Bronchial epithelial cell (primary cell): ENCODE measurements around the gene UHRF2. TPM values are rescaled to one million over a fixed set of nuclear protein-coding genes. Genes with fewer than 3 reads are reported as not detected.
A peak's percentile ranks its signal among the peaks of the same experiment; 100 is the strongest.
"Not testable (repeated sequence)": the region's sequence is repeated elsewhere in the genome, so short reads cannot be mapped to it uniquely, and the experiment has no call there.

Experiments
- DNase-seq: peaks from one replicate; pipeline ENCODE4 v3.0.0-alpha.2; 2010; ENCODE audit warnings: low read depth
- FAIRE-seq: peaks from 2 replicates; lab custom pipeline; 2011; peaks lifted over from hg19 to GRCh38; lab: Jason Lieb, UNC
- H3K27me3 ChIP-seq: 2 replicates; pipeline ENCODE4 v1.5.1; 2011; ENCODE audit warnings: low read length; ENCODE audit not compliant: control insufficient read depth, insufficient read depth
- H3K36me3 ChIP-seq: 2 replicates; pipeline ENCODE4 v1.5.1; 2011; ENCODE audit warnings: low read length; ENCODE audit not compliant: control insufficient read depth, insufficient read depth
- H3K4me3 ChIP-seq: 2 replicates; pipeline ENCODE4 v1.5.1; 2011; ENCODE audit warnings: mild to moderate bottlenecking, low read depth, low read length, control low read depth
- total RNA-seq: library from RNA; depleted of rRNA; stranded (reverse); fragments of >200 nt; gene quantifications from 2 replicates; pipeline ENCODE4 v1.2.1, GENCODE V29; 2014
- TF ChIP-seq, protein P1 (sequence below): IDR thresholded peaks from 2 replicates; pipeline ENCODE4 v1.5.1; 2011; ENCODE audit warnings: mild to moderate bottlenecking, moderate library complexity, low read length, control low read depth, inconsistent platforms; ENCODE audit not compliant: insufficient read depth, severe bottlenecking

The UHRF2 gene, protein sequence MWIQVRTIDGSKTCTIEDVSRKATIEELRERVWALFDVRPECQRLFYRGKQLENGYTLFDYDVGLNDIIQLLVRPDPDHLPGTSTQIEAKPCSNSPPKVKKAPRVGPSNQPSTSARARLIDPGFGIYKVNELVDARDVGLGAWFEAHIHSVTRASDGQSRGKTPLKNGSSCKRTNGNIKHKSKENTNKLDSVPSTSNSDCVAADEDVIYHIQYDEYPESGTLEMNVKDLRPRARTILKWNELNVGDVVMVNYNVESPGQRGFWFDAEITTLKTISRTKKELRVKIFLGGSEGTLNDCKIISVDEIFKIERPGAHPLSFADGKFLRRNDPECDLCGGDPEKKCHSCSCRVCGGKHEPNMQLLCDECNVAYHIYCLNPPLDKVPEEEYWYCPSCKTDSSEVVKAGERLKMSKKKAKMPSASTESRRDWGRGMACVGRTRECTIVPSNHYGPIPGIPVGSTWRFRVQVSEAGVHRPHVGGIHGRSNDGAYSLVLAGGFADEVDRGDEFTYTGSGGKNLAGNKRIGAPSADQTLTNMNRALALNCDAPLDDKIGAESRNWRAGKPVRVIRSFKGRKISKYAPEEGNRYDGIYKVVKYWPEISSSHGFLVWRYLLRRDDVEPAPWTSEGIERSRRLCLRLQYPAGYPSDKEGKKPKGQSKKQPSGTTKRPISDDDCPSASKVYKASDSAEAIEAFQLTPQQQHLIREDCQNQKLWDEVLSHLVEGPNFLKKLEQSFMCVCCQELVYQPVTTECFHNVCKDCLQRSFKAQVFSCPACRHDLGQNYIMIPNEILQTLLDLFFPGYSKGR
- total RNA-seq = 40.2 and 49.5 TPM in 2 replicates

DNA sequence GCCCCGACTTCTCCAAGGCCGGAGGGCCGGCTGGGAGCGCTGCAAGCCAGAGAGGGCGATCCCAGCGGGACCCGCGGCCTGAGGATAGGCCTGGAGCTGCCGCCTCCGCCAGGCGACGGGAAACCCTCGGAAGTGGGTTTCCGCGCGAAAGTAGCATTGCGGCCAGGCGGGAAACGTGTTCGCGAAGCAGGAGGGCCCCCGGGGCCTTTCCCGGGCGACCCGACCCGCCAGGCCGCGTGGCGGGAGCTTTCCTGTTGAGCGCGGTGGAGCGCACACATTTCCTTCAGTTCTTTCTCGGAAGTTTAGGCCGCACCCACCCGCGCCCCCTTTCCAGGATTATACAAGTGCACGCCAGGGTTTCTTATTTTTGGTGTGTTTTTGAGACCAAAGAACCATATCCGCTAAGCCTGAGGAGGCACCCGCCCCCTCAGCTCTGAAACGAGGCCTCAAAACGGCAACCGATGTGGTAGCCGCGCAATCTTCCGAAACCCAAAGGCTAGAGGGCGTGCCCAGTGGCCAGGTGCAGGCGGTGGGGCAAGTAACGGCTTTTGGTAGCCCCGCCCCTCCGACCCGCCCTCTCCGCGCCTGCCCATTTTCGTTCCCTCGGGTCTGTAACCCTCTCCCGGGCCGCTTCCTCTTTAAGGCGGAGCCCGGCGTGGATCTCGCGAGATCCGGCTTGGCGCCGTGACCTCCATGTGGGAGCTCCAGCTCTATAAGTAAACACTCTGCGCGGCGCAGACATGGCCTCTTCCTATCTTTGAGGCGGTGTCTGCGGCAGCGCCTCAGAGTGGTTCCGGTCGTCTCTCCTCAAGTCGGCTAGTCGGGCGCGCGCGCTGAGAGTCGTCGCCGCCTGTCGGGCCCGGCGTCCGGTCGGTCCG, at the start of gene UHRF2:
UHRF2 (plus strand) TSS at position 713 of the 878 bp plus-strand sequence. CDS start 292 bp downstream, outside the sequence.
- TF ChIP-seq, protein P1, sequence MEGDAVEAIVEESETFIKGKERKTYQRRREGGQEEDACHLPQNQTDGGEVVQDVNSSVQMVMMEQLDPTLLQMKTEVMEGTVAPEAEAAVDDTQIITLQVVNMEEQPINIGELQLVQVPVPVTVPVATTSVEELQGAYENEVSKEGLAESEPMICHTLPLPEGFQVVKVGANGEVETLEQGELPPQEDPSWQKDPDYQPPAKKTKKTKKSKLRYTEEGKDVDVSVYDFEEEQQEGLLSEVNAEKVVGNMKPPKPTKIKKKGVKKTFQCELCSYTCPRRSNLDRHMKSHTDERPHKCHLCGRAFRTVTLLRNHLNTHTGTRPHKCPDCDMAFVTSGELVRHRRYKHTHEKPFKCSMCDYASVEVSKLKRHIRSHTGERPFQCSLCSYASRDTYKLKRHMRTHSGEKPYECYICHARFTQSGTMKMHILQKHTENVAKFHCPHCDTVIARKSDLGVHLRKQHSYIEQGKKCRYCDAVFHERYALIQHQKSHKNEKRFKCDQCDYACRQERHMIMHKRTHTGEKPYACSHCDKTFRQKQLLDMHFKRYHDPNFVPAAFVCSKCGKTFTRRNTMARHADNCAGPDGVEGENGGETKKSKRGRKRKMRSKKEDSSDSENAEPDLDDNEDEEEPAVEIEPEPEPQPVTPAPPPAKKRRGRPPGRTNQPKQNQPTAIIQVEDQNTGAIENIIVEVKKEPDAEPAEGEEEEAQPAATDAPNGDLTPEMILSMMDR = no peak
- Histone ChIP-seq H3K4me3 (peak within 1 kb of the TSS; percentile 89), H3K27me3 (no peaks in the 10 kb centered on the region), H3K36me3 (peaks cover 2% of the 10 kb centered on the region)
- no peak for FAIRE-seq
- peak; percentile 94 for DNase-seq

GRCh38 chr9:6367128-6367890, 45.7 kb upstream of the UHRF2 start:
- Histone ChIP-seq H3K36me3 (no peaks in the 10 kb centered on the region), H3K4me3 (no peak overlapping the region), H3K27me3 (no peaks in the 10 kb centered on the region)
- DNase-seq (no peak), FAIRE-seq (no peak)
- TF ChIP-seq, protein P1 = no peak

DNA sequence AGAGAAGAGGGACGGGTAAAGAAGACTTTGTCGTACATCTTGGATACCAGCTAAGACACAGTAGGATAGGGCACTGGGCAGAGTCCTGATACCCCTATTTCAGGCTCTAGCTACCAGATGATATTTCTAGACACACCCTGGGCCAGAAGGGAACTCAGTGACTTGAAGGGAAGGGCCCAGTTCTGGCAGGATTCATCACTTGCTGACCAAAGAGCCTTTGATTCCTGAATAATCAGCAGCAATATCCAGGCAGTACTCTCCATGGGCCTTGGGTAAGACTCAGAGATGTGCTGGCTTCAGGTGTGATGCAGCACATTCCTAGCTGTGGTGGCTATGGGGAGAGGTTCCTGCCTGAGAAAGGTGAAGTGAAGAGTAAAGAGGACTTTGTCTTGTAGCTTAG, 44.2 kb upstream of the UHRF2 start:
- H3K27me3 ChIP-seq = no peaks in the 10 kb centered on the region
- DNase-seq = no peak
- FAIRE-seq = no peak
- no peak overlapping the region for H3K4me3 ChIP-seq
- no peaks in the 10 kb centered on the region for H3K36me3 ChIP-seq
- TF ChIP-seq, protein P1 = no peak

- H3K4me3 ChIP-seq, FAIRE-seq, DNase-seq, H3K36me3 ChIP-seq, H3K27me3 ChIP-seq: not testable (repeated sequence)
Measured at GRCh38 chr9:6381477-6382012, 31.5 kb upstream of the UHRF2 start.

GRCh38 chr9:6382681-6383080, 30.3 kb upstream of the UHRF2 start:
- TF ChIP-seq, protein P1 = no peak
- no peak overlapping the region for H3K4me3 ChIP-seq
- H3K27me3 ChIP-seq = no peaks in the 10 kb centered on the region
- DNase-seq (peak; percentile 13), FAIRE-seq (no peak)
- H3K36me3 ChIP-seq = no peaks in the 10 kb centered on the region
